Neural cell (in vitro differentiated cells): ENCODE measurements around the gene CST1.
"Not testable (repeated sequence)": the region's sequence is repeated elsewhere in the genome, so short reads cannot be mapped to it uniquely, and the experiment has no call there.

Experiments
- CTCF ChIP-seq: fragments of 450-650 bp; IDR thresholded peaks from 2 replicates; pipeline ENCODE4 v1.5.1; 2014; ENCODE audit warnings: antibody characterized with exemption, mild to moderate bottlenecking, moderate library complexity; ENCODE audit not compliant: poor library complexity, severe bottlenecking
- EP300 ChIP-seq: fragments of 450-650 bp; conservative IDR thresholded peaks from 2 replicates; pipeline ENCODE4 v1.6.1; 2014; ENCODE audit warnings: antibody characterized with exemption, mild to moderate bottlenecking, moderate library complexity; ENCODE audit not compliant: poor library complexity, severe bottlenecking
- EZH2 ChIP-seq: fragments of 200-600, 300-800 bp; shearing (Covaris generic), sonication (generic); IDR thresholded peaks from 2 replicates; pipeline ENCODE4 v1.6.1; 2014; ENCODE audit warnings: antibody characterized with exemption, low read length, borderline replicate concordance, mild to moderate bottlenecking; ENCODE audit not compliant: insufficient read depth, poor library complexity, severe bottlenecking
- MXI1 ChIP-seq: fragments of 450-650 bp; conservative IDR thresholded peaks from 2 replicates; pipeline ENCODE4 v1.6.1; 2014; ENCODE audit warnings: antibody characterized with exemption, mild to moderate bottlenecking; ENCODE audit not compliant: poor library complexity, severe bottlenecking
- POLR2AphosphoS5 ChIP-seq: IDR thresholded peaks from 2 replicates; pipeline ENCODE4 v1.6.1; 2012
- RAD21 ChIP-seq: fragments of 450-650 bp; conservative IDR thresholded peaks from 2 replicates; pipeline ENCODE4 v1.6.1; 2014; ENCODE audit warnings: antibody characterized with exemption, mild to moderate bottlenecking, moderate library complexity
- REST ChIP-seq: IDR thresholded peaks from 2 replicates; pipeline ENCODE4 v1.6.1; 2012; ENCODE audit warnings: borderline replicate concordance

- TF ChIP-seq CTCF, EZH2, REST, POLR2AphosphoS5, MXI1, EP300, RAD21: not testable (repeated sequence)
These were observed 16.3 kb downstream of the CST1 start for GRCh38 chr20:23734440-23734839.
